K562 (cell line): ENCODE measurements around the gene PAGE1. TPM values are rescaled to one million over a fixed set of nuclear protein-coding genes. Genes with fewer than 3 reads are reported as not detected.

Experiments
- ATAC-seq: fragments of 200-7000 bp; cut with Tn5 transposase; 3 replicates; pipeline ENCODE4 v1.9.1; 2020; ENCODE audit warnings: moderate library complexity
- BruUV-seq: library from RNA; stranded (reverse); fragments of 400-500 nt; replicated peaks from 2 replicates; lab custom pipeline; 2021; lab: Mats Ljungman, UMichigan
- CTCF ChIA-PET: fragments of 300-600 bp; formaldehyde crosslinking; extraction: SDS; loops from one replicate; lab custom pipeline; 2021; ENCODE audit warnings: low intra/inter-chr PET ratio; lab: Yijun Ruan, JAX
- POLR2A ChIA-PET: fragments of 300-600, 350-650 bp; sonication (Branson Sonifier 250); formaldehyde crosslinking; extraction: SDS; loops from one replicate; lab custom pipeline; 2021; ENCODE audit warnings: antibody characterized with exemption, inconsistent platforms; lab: Yijun Ruan, JAX
- DNase-seq, 4 experiments: peaks; one replicate each; pipeline versions ENCODE4 v3.0.0 to v3.0.0-alpha.2; 2011 to 2018; ENCODE audit warnings: low spot score in 3 of 4, mixed read lengths in 3 of 4; ENCODE audit errors: extremely low read depth in 1 of 4
- FAIRE-seq: peaks from 2 replicates; lab custom pipeline; 2011; peaks lifted over from hg19 to GRCh38; lab: Jason Lieb, UNC
- H2AFZ ChIP-seq: 2 replicates; pipeline ENCODE4 v1.6.0; 2011; ENCODE audit warnings: low read depth, low read length, control low read depth, inconsistent platforms
- H3K27ac ChIP-seq: fragments of 200-600 bp; 3 replicates; pipeline ENCODE4 v1.8.0; 2011; ENCODE audit warnings: low read depth, mild to moderate bottlenecking, control low read depth, inconsistent platforms, low read length, moderate library complexity, mixed read lengths; ENCODE audit errors: extremely low read depth
- H3K27me3 ChIP-seq, 2 experiments: fragments of 300-600 bp in 1 of 2; 2 replicates in 1 of 2; 3 replicates in 1 of 2; pipeline versions ENCODE4 v1.6.0 to v1.8.0; 2011; ENCODE audit warnings: inconsistent platforms in 2 of 2, low read length in 2 of 2, mild to moderate bottlenecking in 1 of 2, mixed read lengths in 1 of 2, moderate library complexity in 1 of 2; ENCODE audit not compliant: control insufficient read depth in 2 of 2, insufficient read depth in 2 of 2
- H3K36me3 ChIP-seq: fragments of 300-600 bp; 3 replicates; pipeline ENCODE4 v1.8.0; 2011; ENCODE audit warnings: mild to moderate bottlenecking, low read length, inconsistent platforms; ENCODE audit not compliant: control insufficient read depth, insufficient read depth
- H3K4me1 ChIP-seq, 2 experiments: fragments of 200-600 bp in 1 of 2; replicated peaks in 1 of 2; 2 replicates in 1 of 2; 3 replicates in 1 of 2; pipeline versions ENCODE4 v1.5.1 to v1.8.0; 2011; ENCODE audit warnings: inconsistent platforms in 2 of 2, low read length in 2 of 2, mild to moderate bottlenecking in 1 of 2, mixed read lengths in 1 of 2, moderate library complexity in 1 of 2; ENCODE audit not compliant: control insufficient read depth in 2 of 2, insufficient read depth in 2 of 2
- H3K4me2 ChIP-seq: 2 replicates; pipeline ENCODE4 v1.6.1; 2011; ENCODE audit warnings: low read length, control low read depth, inconsistent platforms, mixed read lengths; ENCODE audit not compliant: insufficient read depth
- H3K4me3 ChIP-seq: fragments of 200-600 bp; sonication (generic), shearing (Covaris generic); 2 replicates; pipeline ENCODE4 v1.5.1; 2016; ENCODE audit warnings: control low read depth, inconsistent platforms
- H3K79me2 ChIP-seq: fragments of 200-600 bp; 3 replicates; pipeline ENCODE4 v1.8.0; 2011; ENCODE audit warnings: low read length, inconsistent platforms; ENCODE audit not compliant: control insufficient read depth, insufficient read depth
- H3K9ac ChIP-seq, 2 experiments: 2 replicates each; pipeline versions ENCODE4 v1.6.0 to v1.6.1; 2011; ENCODE audit warnings: low read depth in 2 of 2, low read length in 2 of 2, control low read depth in 1 of 2, inconsistent platforms in 1 of 2, mild to moderate bottlenecking in 1 of 2, mixed read lengths in 1 of 2; ENCODE audit not compliant: insufficient read depth in 1 of 2
- H3K9me1 ChIP-seq: one replicate; pipeline ENCODE4 v1.6.0; 2011; ENCODE audit warnings: inconsistent platforms, mild to moderate bottlenecking, low read length, moderate library complexity; ENCODE audit not compliant: control insufficient read depth, insufficient read depth
- H3K9me3 ChIP-seq: replicated peaks from 2 replicates; pipeline ENCODE4 v1.5.1; 2011; ENCODE audit warnings: low read depth, low read length, inconsistent platforms; ENCODE audit not compliant: control insufficient read depth, insufficient read depth
- H4K20me1 ChIP-seq: replicated peaks from 2 replicates; pipeline ENCODE4 v1.6.1; 2011; ENCODE audit warnings: low read length, inconsistent platforms, mixed read lengths; ENCODE audit not compliant: control insufficient read depth, insufficient read depth
- CHD2 ChIP-seq: IDR thresholded peaks from 2 replicates; pipeline ENCODE4 v1.6.1; 2011; ENCODE audit warnings: low read depth, low read length
- EHMT2 ChIP-seq: fragments of 450-650 bp; IDR thresholded peaks from 2 replicates; pipeline ENCODE4 v1.6.1; 2018; ENCODE audit warnings: antibody characterized with exemption
- GATA2 ChIP-seq: sonication (generic); formaldehyde crosslinking; IDR thresholded peaks from 2 replicates; pipeline ENCODE4 v1.4.0; 2020; ENCODE audit warnings: mild to moderate bottlenecking, missing genetic modification reagents
- HDAC8 ChIP-seq: fragments of 450-650 bp; IDR thresholded peaks from 2 replicates; pipeline ENCODE4 v1.6.1; 2016; ENCODE audit warnings: mild to moderate bottlenecking, missing genetic modification characterization, moderate library complexity, missing compliant biosample characterization
- MED1 ChIP-seq: sonication (generic); formaldehyde crosslinking; IDR thresholded peaks from 2 replicates; pipeline ENCODE4 v1.8.1; 2023; ENCODE audit warnings: missing genetic modification reagents, borderline replicate concordance
- MEIS2 ChIP-seq: fragments of 450-650 bp; IDR thresholded peaks from 2 replicates; pipeline ENCODE4 v1.6.1; 2014; ENCODE audit warnings: mild to moderate bottlenecking; ENCODE audit not compliant: partially characterized antibody
- NFE2 ChIP-seq: IDR thresholded peaks from 2 replicates; pipeline ENCODE4 v1.6.1; 2014; ENCODE audit warnings: antibody characterized with exemption, low read depth
- NFIC ChIP-seq: fragments of 450-650 bp; IDR thresholded peaks from 2 replicates; pipeline ENCODE4 v1.6.1; 2017; ENCODE audit warnings: mild to moderate bottlenecking, inconsistent platforms
- PTBP1 ChIP-seq: fragments of 200-400 bp; formaldehyde crosslinking; IDR thresholded peaks from 2 replicates; pipeline ENCODE4 v1.6.1; 2017; ENCODE audit warnings: low read depth, low read length
- SAP30 ChIP-seq: fragments of 200-600 bp; sonication (generic); IDR thresholded peaks from 2 replicates; pipeline ENCODE4 v1.6.1; 2012; ENCODE audit warnings: borderline replicate concordance, low read depth, mild to moderate bottlenecking, moderate library complexity, low read length, control low read depth, inconsistent platforms; ENCODE audit not compliant: insufficient read depth, poor library complexity, severe bottlenecking
- SOX6 ChIP-seq: fragments of 450-650 bp; IDR thresholded peaks from 2 replicates; pipeline ENCODE4 v1.6.1; 2014; ENCODE audit warnings: mild to moderate bottlenecking
- STAT5B ChIP-seq: fragments of 250-450 bp; sonication (Bioruptor Pico); IDR thresholded peaks from 2 replicates; pipeline ENCODE4 v1.8.0; 2021; ENCODE audit warnings: mild to moderate bottlenecking, inconsistent platforms
- YY1 ChIP-seq, 3 experiments: IDR thresholded peaks; 2 replicates each; pipeline ENCODE4 v1.6.1; 2011; ENCODE audit warnings: low read length in 2 of 3, mild to moderate bottlenecking in 2 of 3, moderate library complexity in 2 of 3, borderline replicate concordance in 1 of 3, control low read depth in 1 of 3, low read depth in 1 of 3; ENCODE audit not compliant: insufficient read depth in 3 of 3, insufficient replicate concordance in 2 of 3, control insufficient read depth in 1 of 3, insufficient read length in 1 of 3; ENCODE audit errors: extremely low read depth in 1 of 3
- ZC3H11A ChIP-seq: IDR thresholded peaks from 2 replicates; pipeline ENCODE4 v1.6.1; 2012; ENCODE audit warnings: low read depth, low read length, improper control_type of control experiment
- ZNF124 ChIP-seq: sonication (generic); formaldehyde crosslinking; IDR thresholded peaks from 2 replicates; pipeline ENCODE4 v1.8.1; 2022; ENCODE audit warnings: missing genetic modification reagents
- ZNF76 ChIP-seq: fragments of 250-450 bp; sonication (Bioruptor Pico); IDR thresholded peaks from 2 replicates; pipeline ENCODE4 v1.4.0; 2020; ENCODE audit warnings: mild to moderate bottlenecking, moderate library complexity, borderline replicate concordance
- ZSCAN29 ChIP-seq: fragments of 450-650 bp; IDR thresholded peaks from 2 replicates; pipeline ENCODE4 v1.6.1; 2017
- WGBS: fragments of 100-300 bp; shearing (Covaris generic); methylation state at CpG from one replicate; pipeline ENCODE4 v1.1.6; 2016; ENCODE audit warnings: low coverage, mixed read lengths; ENCODE audit not compliant: insufficient coverage; ENCODE audit errors: missing lambda C conversion rate; 5-methylcytosine and 5-hydroxymethylcytosine counted together
- in situ Hi-C: fragments of 300-500 bp; cut with MboI; formaldehyde crosslinking; loops from 4 replicates; pipeline ENCODE4 v1.15.0; 2018; ENCODE audit warnings: inconsistent platforms, mixed read lengths
- intact Hi-C: fragments of 100-400 bp; cut with micrococcal nuclease; formaldehyde crosslinking; loops from 2 replicates; pipeline ENCODE4 v1.14.2; 2022
- polyA plus RNA-seq, 8 experiments: library from polyadenylated mRNA; depleted of rRNA in 4 of 8; stranded (reverse) in 5 of 8; unstranded in 3 of 8; fragments of >200 nt; fragmentation: Nextera tagmentation in 2 of 8; fragmentation: Illumina TruSeq in 1 of 8; extraction: Ambion mirVana in 2 of 8; extraction: Trizol in 1 of 8; gene quantifications; 2 replicates each; pipeline versions ENCODE4 v1.2.1 to v1.2.3, GENCODE V29; 2011 to 2014; ENCODE audit warnings: inconsistent platforms in 1 of 8, missing spikeins in 1 of 8
- total RNA-seq, 7 experiments: library from RNA; depleted of rRNA in 6 of 7; stranded (reverse); fragments of >200 nt in 6 of 7; fragmentation: Illumina TruSeq in 2 of 7; extraction: Trizol in 2 of 7; gene quantifications; 2 replicates each; pipeline versions ENCODE4 v1.2.1 to v1.2.3, GENCODE V29; 2011 to 2021; ENCODE audit warnings: low replicate concordance in 1 of 7
- TF ChIP-seq, protein P1 (sequence below): fragments of 450-650 bp; IDR thresholded peaks from 2 replicates; pipeline ENCODE4 v1.6.1; 2018; ENCODE audit warnings: mild to moderate bottlenecking, low read depth; ENCODE audit not compliant: partially characterized antibody

The PAGE1 gene
- total and polyA plus RNA-seq, 9 of the 15 experiments (the other 6 are each of a cell fraction or from before 2014, with no cell fraction given): 43.5 to 520 (median 123) TPM

GRCh38 chrX:49656533-49656932, 39.3 kb downstream of the PAGE1 start (continued):
- TF ChIP-seq, protein P1, sequence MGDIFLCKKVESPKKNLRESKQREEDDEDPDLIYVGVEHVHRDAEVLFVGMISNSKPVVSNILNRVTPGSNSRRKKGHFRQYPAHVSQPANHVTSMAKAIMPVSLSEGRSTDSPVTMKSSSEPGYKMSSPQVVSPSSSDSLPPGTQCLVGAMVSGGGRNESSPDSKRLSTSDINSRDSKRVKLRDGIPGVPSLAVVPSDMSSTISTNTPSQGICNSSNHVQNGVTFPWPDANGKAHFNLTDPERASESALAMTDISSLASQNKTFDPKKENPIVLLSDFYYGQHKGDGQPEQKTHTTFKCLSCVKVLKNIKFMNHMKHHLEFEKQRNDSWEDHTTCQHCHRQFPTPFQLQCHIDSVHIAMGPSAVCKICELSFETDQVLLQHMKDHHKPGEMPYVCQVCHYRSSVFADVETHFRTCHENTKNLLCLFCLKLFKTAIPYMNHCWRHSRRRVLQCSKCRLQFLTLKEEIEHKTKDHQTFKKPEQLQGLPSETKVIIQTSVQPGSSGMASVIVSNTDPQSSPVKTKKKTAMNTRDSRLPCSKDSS: no peak
- no peak for TF ChIP-seq NFIC
- no peak for TF ChIP-seq HDAC8 (tag)
- TF ChIP-seq ZSCAN29: no peak

GRCh38 chrX:49644991-49645637, 50.7 kb downstream of the PAGE1 start:
- Histone ChIP-seq H2AFZ (no peak overlapping the region), H3K4me3 (no peak overlapping the region), H4K20me1 (no peaks in the 10 kb centered on the region), H3K36me3 (no peaks in the 10 kb centered on the region), H3K27me3 (peaks cover 0 to 6% of the 10 kb centered on the region in 2 experiments; a peak in 1 of 5 replicates), H3K9me1 (no peaks in the 10 kb centered on the region), H3K4me2 (no peak overlapping the region), H3K4me1 (no peaks in the 10 kb centered on the region), H3K9ac (no peak overlapping the region; a peak in 1 of 4 replicates), H3K27ac (no peak overlapping the region), H3K79me2 (no peaks in the 10 kb centered on the region), H3K9me3 (no peaks in the 10 kb centered on the region)
- BruUV-seq: no TSS peak
- intact Hi-C loops: no loop called here
- DNase-seq (no peak), FAIRE-seq (no peak), ATAC-seq (no peak)
- POLR2A ChIA-PET: no interaction called here
- in situ Hi-C loops: loop anchor here (25.0 kb wide), 1 partner anchor 108 kb away; the partner anchor contains the start of genes GAGE12C and GAGE12D
- 1% methylated on average over 6 of the region's 8 CpGs for WGBS
- CTCF ChIA-PET: no interaction called here
- TF ChIP-seq EHMT2 (no peak), PTBP1 (no peak), SOX6 (no peak), MEIS2 (no peak), MED1 (CRISPR knock-in tag) (no peak), GATA2 (CRISPR knock-in tag) (no peak), ZC3H11A (no peak), SAP30 (no peak), NFE2 (no peak), STAT5B (CRISPR knock-in tag) (no peak), CHD2 (no peak), ZNF124 (no peak), YY1 (IDR thresholded peaks at IDR 0.05; ENCODE audit: borderline replicate concordance in 1 of 3, control insufficient read depth in 1 of 3, extremely low read depth in 1 of 3, insufficient read depth in 3 of 3, insufficient read length in 1 of 3, insufficient replicate concordance in 2 of 3, low read depth in 1 of 3, low read length in 2 of 3) (no peak), ZNF76 (CRISPR knock-in tag) (no peak)
- TF ChIP-seq, protein P1: no peak
